GM21529 (cell line): ENCODE data around the gene PTEN.
"Not testable (repeated sequence)": the region's sequence is repeated elsewhere in the genome, so short reads cannot be mapped to it uniquely, and the experiment has no call there.

Experiments used
- ATAC-seq: cut with Tn5 transposase; IDR thresholded peaks from one replicate; pipeline ENCODE4 v1.9.1; 2021; ENCODE audit not compliant: unreplicated experiment

Gene PTEN

DNA sequence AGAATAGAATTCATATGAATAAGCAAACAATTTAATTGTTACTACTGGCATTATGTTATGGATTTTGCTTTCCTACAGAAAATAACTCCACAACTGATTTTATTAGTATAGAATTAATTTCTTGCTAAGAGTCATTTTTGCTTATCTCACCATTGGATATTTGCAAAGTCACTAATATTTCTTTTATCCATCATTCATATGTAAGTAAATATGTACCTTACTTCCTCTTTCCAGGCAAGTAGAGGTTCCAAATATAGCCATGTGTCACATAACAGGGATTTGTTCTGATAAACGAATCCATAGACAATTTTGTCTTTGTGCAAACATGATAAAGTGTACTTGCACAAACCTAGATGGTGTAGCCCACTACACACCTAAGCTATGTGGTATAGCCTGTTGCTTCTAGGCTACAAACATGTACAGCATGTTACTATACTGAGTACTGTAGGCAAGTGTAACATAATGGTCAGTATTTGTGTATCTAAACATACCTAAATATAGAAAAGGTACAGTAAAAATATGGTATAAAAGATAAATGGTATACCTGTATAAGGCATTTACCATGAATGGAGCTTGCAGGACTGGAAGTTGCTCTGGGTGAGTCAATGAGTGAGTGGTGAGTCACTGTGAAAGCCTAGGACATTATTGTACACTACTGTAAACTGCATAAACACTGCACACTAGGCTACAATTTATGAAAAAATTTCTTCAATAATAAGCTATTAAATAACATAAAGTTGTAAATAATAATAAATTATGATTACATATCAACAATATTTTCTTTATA, 18.4 kb upstream of the PTEN start:
- no peak for ATAC-seq

DNA sequence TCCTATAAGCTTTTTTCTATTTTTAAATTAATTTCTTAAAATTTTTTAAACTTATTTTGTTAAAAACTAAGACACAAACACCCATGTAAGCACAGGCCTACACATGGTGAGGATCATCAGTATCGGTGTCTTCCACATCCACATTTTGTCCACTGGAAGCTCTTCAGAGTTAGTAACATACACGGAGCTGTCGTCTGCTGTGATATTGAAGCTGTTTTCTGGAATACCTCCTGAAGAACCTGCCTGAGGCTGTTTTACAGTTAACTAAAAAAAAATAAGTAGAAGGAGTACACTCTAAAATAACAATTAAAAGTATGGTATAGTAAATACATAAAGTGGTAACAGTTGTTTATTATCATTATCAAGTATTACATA, 17.8 kb upstream of the PTEN start:
- ATAC-seq, result no peak

DNA sequence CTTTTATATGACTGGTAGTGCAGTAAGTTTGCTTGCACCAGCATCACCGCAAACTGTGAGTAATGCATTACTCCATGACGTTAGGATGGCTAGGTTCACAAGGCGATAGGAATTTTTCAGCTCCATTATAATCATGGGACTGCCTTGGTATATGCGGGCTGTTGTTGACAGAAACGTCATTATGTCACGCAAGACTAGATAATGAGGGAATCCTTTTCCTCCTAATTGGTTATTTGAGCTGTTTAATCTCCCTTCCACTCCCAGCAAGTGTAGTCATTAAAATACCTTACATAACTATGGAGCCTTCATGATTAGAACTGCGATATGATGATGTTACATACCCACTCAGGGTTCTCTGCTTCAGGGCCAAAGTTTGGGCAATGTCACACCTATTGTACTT, 17.4 kb upstream of the PTEN start:
- no peak for ATAC-seq

DNA sequence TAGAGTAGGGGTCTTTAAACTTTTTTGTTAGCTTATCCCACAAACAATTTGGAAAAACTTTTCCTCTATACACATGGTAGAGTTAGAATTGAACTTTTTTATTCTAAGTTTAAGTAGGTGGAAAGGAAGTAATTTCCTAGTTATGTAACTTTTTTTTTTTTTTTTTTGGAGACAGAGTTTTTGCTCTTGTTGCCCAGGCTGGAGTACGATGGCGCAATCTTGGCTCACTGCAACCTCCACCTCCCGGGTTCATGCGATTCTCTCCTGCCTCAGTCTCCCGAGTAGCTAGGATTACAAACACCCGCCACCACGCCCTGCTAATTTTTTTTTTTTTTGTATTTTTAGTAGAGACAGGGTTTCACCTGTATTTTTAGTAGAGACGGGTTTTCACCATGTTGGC, 16.7 kb upstream of the PTEN start:
- ATAC-seq, result not testable (repeated sequence)

DNA sequence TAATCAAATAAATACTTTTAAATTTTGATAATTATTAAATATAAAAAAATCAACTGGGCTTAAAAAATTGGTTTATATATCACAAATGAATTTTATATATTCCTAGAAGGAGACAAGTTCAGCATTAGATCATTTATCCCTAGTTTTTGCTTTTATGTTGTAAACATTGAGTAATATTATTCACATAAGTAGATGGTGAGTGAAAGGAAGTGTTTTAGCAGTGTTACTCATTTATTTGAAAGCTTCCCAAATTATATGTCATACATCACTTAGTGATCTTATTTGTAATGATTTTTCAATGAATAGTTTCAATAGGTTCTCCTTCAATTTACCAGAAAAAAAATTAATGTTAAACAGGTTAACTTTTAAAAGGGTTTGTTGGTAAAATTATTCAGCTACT, 15.9 kb upstream of the PTEN start:
- ATAC-seq, result no peak

DNA sequence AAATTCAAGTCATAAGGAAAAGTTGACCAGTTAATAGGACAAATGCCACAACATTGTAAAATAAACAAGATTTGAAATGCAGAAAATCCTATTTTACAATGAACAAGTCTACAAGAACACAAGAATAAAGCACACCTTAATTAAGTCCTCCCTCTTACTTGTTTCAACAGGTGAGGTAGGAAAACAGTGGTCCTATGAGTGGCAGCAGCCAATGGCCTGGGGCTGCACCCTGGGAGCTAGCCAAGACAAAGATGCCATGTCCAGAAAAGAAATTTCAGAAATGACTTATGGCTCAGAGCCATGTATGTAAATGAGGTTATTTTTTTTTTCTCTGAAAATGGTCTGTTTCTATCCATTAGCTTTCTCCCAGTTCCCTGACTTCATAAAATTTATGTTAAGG, 14.4 kb upstream of the PTEN start:
- no peak for ATAC-seq

DNA sequence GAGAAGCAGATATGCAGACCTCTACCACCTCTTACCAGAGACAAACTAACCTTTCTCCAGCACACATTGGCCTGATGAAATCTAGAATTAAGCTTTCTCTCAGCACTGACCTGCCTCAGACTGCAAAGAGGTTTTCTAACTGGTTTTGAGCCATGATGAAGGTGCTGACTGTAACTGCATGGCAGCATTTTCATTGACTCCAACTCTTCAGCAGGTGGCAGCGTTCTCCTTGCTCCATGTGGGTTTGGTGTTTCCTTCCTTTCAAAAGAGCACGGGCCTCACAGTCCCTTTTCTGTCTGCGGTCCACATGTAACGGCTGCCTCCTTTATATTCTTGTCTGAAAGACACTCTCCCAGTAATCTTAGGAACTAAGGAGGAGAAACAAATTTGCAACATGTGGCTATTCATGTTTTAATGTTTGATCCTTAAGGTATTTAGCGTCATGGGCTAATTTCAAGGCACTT, 12.7 kb upstream of the PTEN start:
- no peak for ATAC-seq

DNA sequence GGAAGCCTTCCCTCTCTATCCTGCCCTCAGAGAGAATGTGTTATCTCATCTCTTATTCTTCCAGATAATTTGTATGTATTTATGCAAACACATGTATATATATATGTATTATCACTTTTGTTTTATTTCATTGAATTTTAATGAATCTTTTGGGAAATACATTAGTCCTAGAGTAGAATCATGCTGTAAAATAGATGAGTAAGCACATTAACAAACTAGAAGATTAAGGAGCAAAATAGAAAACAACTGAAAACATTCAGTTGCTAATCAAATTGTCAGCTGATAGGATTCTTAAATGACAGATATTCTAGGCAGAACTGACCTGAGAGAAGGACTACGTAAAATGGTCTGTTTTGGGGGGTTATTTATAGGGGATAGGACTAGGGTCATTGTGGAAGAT, 11.3 kb upstream of the PTEN start:
- ATAC-seq, result no peak

DNA sequence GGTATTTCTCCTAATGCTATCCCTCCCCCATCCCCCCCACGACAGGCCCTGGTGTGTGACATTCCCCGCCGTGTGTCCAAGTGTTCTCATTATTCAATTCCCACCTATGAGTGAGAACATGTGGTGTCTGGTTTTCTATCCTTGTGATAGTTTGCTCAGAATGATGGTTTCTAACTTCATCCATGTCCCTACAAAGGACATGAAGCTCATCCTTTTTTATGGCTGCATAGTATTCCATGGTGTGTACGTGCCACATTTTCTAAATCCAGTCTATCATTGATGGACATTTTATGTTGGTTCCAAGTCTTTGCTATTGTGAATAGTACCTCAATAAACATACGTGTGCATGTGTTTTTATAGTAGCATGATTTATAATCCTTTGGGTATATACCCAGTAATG, 8.2 kb upstream of the PTEN start:
- not testable (repeated sequence) for ATAC-seq

DNA sequence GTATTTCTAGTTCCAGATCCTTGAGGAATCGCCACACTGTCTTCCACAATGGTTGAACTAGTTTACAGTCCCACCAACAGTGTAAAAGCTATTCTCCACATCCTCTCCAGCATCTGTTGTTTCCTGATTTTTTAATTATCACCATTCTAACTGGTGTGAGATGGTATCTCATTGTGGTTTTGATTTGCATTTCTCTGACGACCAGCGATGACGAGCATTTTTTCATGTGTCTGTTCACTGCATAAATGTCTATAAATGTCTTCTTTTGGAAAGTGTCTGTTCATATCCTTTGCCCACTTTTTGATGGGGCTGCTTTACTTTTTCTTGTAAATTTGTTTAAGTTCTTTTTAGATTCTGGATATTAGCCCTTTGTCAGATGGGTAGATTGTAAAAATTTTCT, 7.8 kb upstream of the PTEN start:
- not testable (repeated sequence) for ATAC-seq

DNA sequence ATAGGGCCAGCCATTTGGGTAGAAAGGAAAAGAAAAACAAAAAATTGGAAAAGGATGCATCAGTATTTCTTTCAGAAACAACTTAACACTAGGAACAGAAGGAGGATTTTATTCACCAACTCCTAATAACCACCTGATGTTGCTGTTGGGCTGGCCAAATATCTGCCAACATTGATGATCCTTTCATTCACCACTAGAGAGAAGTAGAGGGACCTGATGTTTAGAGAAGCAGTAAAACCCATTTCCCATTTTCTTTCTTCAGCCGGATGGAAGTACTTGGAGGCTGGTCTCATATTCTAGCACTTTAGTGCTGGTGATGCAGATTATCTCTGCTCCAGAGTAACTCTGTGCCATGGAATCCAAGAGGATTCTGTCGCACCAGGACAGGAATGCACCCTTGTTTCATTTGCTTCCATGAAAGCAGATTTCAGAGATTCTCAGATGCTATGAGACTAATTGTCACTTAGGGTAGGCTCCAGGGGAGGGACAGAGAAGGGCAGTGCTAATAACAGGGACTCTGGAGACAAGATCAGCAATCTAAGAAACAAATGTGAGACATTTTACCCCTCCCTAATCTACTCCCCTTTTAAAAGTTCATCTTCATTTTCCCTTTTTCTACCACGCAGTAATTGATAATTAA, 3.1 kb upstream of the PTEN start:
- ATAC-seq, result no peak

DNA sequence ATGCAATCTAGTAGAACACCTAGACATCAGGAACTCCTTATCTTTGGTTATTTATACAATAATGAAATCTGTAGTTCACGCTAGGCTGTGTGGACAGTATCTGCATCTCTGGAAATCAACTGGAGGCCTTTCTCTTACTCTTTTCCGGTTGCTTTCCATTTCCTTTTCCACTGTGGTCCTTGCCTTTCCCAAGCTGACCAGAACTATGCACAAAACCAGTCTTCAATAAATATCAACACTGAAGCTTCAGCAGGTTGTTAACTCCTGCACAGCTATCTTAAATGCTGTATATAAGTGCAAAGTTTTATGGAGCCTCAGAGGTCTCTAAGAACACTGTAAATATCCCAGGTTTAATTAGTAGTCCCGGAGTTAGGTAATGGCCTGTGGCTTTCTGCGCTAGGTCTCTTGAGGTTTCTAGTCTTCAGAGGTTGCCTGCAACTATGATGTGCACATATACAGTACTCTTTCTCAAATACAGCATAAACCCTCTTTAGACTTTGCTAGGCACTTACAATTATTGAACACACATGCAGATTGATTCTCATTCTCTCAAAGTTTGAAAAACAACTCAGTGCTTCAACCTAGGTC, 2.5 kb upstream of the PTEN start:
- no peak for ATAC-seq

DNA sequence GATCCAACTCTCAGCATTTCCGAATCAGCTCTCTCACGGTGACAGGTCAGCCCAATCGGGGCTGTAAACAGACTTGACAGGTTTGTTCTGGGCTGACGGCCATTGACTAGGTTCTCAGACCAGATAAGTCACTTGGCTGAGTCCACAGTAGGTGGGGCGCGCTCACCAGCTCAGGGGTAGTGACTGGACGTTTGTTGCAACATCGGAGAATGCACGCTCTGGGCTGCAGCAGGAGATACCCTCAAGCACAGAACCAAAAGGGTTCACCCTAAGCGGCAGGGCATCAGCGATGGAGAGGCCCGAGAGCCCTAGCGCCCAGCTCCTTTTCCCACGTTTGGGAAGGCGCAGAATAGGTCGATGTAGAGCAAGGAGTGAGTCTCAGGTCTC, 1.9 kb upstream of the PTEN start:
- ATAC-seq, result peak; percentile 13

DNA sequence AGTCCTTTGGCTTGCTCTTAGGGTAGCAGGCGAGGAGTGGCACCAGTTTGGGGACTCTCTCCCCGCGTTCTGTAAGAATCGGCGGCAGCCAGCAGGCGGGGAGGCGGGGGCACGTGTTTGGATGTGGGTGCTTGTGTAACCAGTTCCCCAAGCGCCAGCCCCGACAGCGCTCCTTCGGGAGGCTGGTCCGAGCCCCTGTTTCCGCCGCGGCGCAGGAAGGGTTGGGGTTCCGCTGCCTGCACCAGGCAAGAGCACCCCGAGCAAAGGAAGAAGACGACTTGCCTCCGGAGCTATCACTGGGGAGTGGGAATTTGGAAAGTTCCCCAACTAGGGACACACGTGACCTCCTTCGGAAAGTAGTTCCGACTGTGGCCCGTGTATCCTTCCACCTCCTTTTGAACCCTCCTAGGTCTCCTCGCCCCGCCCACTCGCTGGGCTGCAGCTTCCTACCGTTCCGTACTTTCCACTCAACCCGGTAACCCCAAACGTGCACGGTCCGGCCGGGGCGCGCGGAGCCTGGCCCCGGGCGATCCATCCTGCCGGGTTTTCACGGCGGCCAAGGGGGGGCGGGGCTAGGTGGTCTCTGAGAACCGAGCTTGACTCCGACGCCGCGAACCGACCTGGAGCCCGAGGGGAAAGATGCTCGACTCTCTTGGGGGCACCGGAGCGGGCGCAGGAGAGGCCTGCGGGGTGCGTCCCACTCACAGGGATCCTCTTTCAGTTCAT, 1.3 kb upstream of the PTEN start:
- ATAC-seq, result peak; percentile 55

DNA sequence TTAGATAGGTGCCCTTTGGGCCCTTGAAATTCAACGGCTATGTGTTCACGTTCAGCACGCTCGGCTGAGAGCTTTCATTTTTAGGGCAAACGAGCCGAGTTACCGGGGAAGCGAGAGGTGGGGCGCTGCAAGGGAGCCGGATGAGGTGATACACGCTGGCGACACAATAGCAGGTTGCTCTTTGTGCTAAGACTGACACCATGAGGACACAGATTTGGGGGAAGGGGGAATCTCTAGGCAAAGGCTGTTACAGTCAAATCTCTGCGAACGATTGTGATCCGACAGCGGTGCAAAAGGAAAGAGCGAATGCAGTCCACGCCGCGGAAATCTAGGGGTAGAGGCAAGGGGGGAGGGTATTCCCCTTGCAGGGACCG, 759 bp upstream of the PTEN start:
- peak; percentile 14 for ATAC-seq

DNA sequence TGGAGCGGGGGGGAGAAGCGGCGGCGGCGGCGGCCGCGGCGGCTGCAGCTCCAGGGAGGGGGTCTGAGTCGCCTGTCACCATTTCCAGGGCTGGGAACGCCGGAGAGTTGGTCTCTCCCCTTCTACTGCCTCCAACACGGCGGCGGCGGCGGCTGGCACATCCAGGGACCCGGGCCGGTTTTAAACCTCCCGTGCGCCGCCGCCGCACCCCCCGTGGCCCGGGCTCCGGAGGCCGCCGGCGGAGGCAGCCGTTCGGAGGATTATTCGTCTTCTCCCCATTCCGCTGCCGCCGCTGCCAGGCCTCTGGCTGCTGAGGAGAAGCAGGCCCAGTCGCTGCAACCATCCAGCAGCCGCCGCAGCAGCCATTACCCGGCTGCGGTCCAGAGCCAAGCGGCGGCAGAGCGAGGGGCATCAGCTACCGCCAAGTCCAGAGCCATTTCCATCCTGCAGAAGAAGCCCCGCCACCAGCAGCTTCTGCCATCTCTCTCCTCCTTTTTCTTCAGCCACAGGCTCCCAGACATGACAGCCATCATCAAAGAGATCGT, 598 bp downstream of the PTEN start:
- not testable (repeated sequence) for ATAC-seq

DNA sequence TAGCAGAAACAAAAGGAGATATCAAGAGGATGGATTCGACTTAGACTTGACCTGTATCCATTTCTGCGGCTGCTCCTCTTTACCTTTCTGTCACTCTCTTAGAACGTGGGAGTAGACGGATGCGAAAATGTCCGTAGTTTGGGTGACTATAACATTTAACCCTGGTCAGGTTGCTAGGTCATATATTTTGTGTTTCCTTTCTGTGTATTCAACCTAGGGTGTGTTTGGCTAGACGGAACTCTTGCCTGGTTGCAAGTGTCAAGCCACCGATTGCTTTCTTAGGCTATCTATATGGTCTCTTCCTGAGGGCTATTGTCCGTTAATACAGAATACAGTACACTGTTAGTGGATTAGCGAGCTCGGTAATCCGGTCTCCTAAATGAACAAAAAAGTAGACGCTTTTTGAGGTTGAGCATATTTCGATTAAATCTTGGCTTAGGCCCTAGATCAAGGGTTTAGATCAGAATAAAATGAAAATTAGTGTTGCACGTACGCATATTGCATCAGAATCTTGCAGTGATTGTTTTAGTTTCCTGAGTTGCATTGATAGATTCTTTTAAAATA, 1.2 kb downstream of the PTEN start:
- no peak for ATAC-seq

DNA sequence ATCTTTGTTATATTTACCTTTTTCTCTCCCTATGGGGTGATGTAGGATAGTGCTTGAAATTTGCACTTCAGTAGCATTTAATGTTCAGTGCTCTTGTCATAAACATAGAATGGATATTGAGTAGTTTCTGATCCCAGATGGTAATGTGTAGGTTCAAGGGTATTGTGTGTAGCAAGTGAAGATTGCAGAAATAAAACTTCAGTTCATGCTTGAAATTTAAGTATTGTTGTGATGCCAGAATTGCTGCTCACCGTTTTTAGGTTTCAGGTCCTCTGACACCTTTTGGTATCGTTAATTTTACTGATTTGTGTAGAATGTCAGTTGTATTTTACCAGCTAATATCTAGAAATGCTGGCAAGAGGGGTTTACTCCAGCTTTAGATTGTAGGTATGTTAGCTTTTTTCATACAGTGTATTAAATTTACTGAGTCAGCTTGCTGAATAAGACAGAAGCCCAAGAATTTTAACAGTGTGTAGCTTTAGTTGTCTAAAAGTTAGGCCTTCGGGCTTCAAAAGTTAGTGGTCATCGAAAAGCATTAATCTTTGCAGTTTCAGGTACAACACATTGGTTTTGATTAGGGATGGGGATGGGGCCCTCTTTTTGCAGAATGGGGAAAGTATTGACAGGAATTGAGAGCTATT, 1.9 kb downstream of the PTEN start:
- ATAC-seq, result no peak

DNA sequence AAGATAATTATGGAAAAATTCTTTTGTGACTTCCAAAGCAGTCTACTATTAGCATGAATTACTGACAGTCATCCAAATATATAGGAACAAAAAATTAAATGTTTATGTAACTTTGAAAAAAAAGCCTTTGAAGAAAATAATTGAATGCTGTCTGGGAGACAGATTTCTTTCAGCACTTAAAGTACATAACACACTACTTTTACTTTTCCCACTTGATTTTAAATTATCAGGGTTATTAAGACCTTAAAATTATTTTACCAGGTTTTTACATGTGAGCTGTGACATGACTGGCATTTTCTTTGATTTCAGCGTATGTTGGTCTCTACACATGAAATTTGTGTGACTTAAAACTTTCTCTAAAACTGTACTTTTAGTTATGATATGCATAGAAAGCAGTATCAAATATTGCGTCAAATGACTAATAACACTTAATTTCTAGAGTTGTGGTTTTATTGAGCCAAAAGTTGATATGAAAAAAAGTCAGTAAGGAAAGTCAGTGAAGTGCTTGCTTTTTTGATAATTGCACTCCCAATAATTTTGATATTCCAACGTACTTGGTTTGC, 3.1 kb downstream of the PTEN start:
- ATAC-seq, result no peak

DNA sequence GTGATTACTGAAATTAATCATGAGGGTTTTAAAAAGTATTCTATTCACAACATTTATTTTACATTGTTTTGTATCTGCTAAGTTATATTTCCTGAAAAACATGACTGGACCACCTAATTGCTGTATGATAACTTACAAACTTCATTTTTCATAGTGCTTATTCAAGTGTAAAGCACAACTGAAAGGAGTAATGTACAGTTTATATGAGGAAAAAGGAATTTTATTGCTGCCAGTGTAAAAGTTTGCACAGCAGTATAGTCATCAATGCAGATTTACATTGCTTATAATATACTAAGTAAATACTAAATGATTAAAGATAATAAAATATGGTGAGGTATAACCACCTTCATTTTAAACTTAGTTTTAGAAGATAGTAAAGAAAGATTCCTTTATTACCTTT, 4.0 kb downstream of the PTEN start:
- no peak for ATAC-seq
